ENCODE measurements around the gene SERINC1.

SERINC1 gene

DNA sequence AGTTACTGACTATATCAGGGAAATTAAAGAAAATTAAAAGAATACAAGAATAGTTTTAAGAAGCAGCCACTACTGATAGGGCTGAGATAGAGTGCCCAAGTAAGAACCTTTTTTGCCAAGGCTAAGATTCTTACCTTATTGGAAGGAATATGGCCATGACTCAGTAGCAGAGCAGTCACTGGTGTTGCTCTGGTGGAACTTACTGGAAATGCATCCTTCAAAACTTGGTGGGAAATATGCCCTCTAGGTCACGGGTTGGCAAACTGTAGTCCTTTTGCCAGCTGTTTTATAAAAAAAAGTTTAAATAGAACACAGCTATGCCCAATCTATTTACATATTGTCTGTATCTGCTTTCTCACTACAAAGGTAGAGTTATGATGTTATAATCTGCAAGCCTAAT lies 66.2 kb downstream of the SERINC1 start:
- TF ChIP-seq TAF1 (IDR thresholded peaks at IDR 0.05; ENCODE audit: borderline replicate concordance, insufficient read depth, low read length) = no peak
- TF ChIP-seq, protein P1, sequence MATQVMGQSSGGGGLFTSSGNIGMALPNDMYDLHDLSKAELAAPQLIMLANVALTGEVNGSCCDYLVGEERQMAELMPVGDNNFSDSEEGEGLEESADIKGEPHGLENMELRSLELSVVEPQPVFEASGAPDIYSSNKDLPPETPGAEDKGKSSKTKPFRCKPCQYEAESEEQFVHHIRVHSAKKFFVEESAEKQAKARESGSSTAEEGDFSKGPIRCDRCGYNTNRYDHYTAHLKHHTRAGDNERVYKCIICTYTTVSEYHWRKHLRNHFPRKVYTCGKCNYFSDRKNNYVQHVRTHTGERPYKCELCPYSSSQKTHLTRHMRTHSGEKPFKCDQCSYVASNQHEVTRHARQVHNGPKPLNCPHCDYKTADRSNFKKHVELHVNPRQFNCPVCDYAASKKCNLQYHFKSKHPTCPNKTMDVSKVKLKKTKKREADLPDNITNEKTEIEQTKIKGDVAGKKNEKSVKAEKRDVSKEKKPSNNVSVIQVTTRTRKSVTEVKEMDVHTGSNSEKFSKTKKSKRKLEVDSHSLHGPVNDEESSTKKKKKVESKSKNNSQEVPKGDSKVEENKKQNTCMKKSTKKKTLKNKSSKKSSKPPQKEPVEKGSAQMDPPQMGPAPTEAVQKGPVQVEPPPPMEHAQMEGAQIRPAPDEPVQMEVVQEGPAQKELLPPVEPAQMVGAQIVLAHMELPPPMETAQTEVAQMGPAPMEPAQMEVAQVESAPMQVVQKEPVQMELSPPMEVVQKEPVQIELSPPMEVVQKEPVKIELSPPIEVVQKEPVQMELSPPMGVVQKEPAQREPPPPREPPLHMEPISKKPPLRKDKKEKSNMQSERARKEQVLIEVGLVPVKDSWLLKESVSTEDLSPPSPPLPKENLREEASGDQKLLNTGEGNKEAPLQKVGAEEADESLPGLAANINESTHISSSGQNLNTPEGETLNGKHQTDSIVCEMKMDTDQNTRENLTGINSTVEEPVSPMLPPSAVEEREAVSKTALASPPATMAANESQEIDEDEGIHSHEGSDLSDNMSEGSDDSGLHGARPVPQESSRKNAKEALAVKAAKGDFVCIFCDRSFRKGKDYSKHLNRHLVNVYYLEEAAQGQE (IDR thresholded peaks at IDR 0.05; ENCODE audit: insufficient read depth in 1 of 2, low read depth in 2 of 2, low read length in 2 of 2) = no peak
- TF ChIP-seq FOXP2 (optimal IDR thresholded peaks at IDR 0.05; ENCODE audit: borderline replicate concordance, extremely low read depth, extremely low read length, insufficient read depth) = no peak
- TF ChIP-seq SIN3A (IDR thresholded peaks at IDR 0.05; ENCODE audit: borderline replicate concordance, insufficient read depth, low read length) = no peak
- TF ChIP-seq POLR2AphosphoS5 (IDR thresholded peaks at IDR 0.05; ENCODE audit: low read depth, low read length) = no peak

DNA sequence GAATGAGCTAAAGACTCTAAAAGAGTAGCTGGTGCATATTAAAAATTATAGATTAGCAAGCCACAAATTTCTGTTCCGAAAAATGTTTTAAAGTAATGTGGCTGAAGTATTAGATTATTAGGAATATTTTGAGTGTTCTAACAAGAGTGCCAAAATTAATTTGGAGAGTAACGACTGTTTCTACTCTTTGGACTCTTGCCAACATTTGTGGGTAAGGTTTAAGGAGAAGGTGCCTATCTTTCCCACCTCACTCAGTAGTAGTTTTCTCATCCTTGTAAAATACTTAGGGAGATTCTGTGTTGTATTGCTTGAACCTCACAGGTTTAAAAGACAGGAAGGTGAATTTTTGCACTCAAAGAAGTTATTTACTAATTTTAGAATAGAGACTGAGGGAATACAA lies 67.2 kb downstream of the SERINC1 start:
- TF ChIP-seq TAF1 (IDR thresholded peaks at IDR 0.05; ENCODE audit: borderline replicate concordance, insufficient read depth, low read length) = no peak
- TF ChIP-seq POLR2AphosphoS5 (IDR thresholded peaks at IDR 0.05; ENCODE audit: low read depth, low read length) = no peak
- TF ChIP-seq FOXP2 (optimal IDR thresholded peaks at IDR 0.05; ENCODE audit: borderline replicate concordance, extremely low read depth, extremely low read length, insufficient read depth) = no peak
- TF ChIP-seq, protein P1 (IDR thresholded peaks at IDR 0.05; ENCODE audit: insufficient read depth in 1 of 2, low read depth in 2 of 2, low read length in 2 of 2) = no peak
- TF ChIP-seq SIN3A (IDR thresholded peaks at IDR 0.05; ENCODE audit: borderline replicate concordance, insufficient read depth, low read length) = no peak

DNA sequence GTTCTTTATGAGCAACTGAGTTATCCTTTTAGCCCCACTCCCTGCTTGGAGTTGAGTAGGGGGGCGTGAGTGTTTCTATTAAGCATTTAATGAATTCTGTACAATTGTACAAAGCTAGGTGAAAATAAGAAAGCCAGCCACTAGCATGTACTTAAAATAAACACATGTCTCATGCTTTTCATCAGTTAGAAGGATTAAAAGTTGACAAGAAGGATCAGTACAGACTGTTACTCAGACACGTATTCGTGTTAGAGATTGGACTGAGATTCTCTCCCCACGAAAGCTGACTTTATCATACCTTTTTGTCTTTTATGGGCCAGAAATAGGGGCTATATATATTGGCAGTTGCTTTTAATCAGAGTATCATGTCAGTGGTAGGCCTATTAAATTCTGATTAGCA lies 70.5 kb downstream of the SERINC1 start:
- no peak for TF ChIP-seq POLR2AphosphoS5 (IDR thresholded peaks at IDR 0.05; ENCODE audit: low read depth, low read length)
- no peak for TF ChIP-seq FOXP2 (optimal IDR thresholded peaks at IDR 0.05; ENCODE audit: borderline replicate concordance, extremely low read depth, extremely low read length, insufficient read depth)
- no peak for TF ChIP-seq TAF1 (IDR thresholded peaks at IDR 0.05; ENCODE audit: borderline replicate concordance, insufficient read depth, low read length)
- TF ChIP-seq SIN3A (IDR thresholded peaks at IDR 0.05; ENCODE audit: borderline replicate concordance, insufficient read depth, low read length) = no peak
- TF ChIP-seq, protein P1 (IDR thresholded peaks at IDR 0.05; ENCODE audit: insufficient read depth in 1 of 2, low read depth in 2 of 2, low read length in 2 of 2) = no peak

DNA sequence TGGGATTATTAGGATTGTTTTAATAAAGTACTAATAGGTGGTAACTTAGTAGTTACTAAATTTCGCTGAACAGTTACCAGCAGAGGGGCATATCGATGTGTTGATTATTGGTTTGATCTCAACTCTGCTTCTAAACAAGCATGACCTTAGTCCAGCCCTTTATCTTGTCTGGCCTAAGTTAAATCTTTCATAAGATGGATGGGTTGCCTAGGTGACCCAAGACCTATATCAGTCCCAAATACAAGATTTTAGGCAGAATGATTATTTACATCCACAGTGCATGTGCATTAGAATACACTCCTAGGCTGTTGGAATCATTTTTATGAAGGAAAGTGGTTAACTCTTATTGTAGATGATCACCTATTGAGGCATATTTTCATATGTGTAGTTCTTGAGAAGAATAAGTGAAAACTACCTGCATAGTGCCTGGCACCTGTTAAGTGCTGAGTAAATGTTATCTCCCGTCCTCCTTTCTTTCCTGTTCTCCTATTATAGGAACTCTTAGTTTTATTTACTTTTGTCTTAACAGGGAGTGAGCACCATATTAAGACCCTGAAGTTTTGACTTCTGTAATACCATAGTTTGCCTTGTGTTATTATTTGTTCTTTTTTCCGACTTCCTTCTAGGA lies 71.0 kb downstream of the SERINC1 start:
- no peak for TF ChIP-seq POLR2AphosphoS5 (IDR thresholded peaks at IDR 0.05; ENCODE audit: low read depth, low read length)
- TF ChIP-seq, protein P1 (IDR thresholded peaks at IDR 0.05; ENCODE audit: insufficient read depth in 1 of 2, low read depth in 2 of 2, low read length in 2 of 2) = no peak
- TF ChIP-seq FOXP2 (optimal IDR thresholded peaks at IDR 0.05; ENCODE audit: borderline replicate concordance, extremely low read depth, extremely low read length, insufficient read depth) = no peak
- no peak for TF ChIP-seq SIN3A (IDR thresholded peaks at IDR 0.05; ENCODE audit: borderline replicate concordance, insufficient read depth, low read length)
- TF ChIP-seq TAF1 (IDR thresholded peaks at IDR 0.05; ENCODE audit: borderline replicate concordance, insufficient read depth, low read length) = no peak
